WERI-Rb-1 (cell line): ENCODE results near the gene UBE2E2.
"Not testable (repeated sequence)": the region's sequence is repeated elsewhere in the genome, so short reads cannot be mapped to it uniquely, and the experiment has no call there.

Experiments used
- DNase-seq: peaks from one replicate; pipeline ENCODE4 v3.0.0-alpha.2; 2020
- H3K27ac ChIP-seq: fragments of 250-450 bp; sonication (Bioruptor Pico); 2 replicates; pipeline ENCODE4 v1.5.1; 2020; ENCODE audit warnings: mild to moderate bottlenecking, moderate library complexity
- H3K27me3 ChIP-seq: fragments of 250-450 bp; sonication (Bioruptor Pico); 2 replicates; pipeline ENCODE4 v1.5.1; 2021; ENCODE audit warnings: mild to moderate bottlenecking, low read depth, moderate library complexity; ENCODE audit not compliant: insufficient read depth, severe bottlenecking
- H3K36me3 ChIP-seq: fragments of 250-450 bp; sonication (Bioruptor Pico); 2 replicates; pipeline ENCODE4 v1.5.1; 2020; ENCODE audit warnings: mild to moderate bottlenecking, moderate library complexity
- H3K4me3 ChIP-seq: 2 replicates; pipeline ENCODE4 v1.5.1; 2011; ENCODE audit warnings: low read depth, mild to moderate bottlenecking, control low read depth, low read length
- H3K9me3 ChIP-seq: fragments of 250-450 bp; sonication (Bioruptor Pico); 2 replicates; pipeline ENCODE4 v1.5.1; 2021; ENCODE audit warnings: mild to moderate bottlenecking, moderate library complexity; ENCODE audit not compliant: severe bottlenecking
- TF ChIP-seq, protein P1 (sequence below): IDR thresholded peaks from 2 replicates; pipeline ENCODE4 v1.5.1; 2011; ENCODE audit warnings: low read depth, mild to moderate bottlenecking, control low read depth, inconsistent platforms, low read length

UBE2E2 gene

DNA sequence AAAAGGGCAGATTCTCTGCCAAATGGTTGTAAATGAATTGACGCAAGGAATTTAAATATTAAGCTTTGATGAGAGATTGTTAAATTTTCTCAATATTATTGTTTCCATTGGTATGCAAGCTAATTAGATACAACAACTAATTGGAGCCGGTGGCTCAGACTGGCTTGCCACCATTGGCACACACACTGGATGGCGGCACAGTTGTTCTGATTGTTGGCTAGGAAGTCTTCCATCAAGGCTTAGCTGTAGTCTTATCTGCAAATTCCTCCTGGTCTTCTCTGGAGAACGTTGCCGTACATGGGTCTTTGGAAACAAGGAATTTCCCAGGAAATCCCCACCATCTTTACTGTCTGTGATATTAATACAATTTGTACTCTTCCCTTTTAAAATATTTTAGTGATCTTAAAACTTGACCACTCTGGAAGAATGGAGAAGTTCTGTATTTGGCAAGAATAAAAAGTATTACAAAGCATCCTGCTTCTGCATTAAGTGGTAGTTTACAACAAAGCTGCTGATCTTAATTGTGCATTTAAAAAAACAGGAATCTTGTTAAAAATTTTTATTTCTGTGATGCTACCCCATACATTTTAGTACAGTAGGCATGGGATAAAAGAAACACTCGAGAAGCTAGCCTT, 126.5 kb downstream of the UBE2E2 start:
- Histone ChIP-seq H3K9me3 (no peaks in the 10 kb centered on the region), H3K27me3 (no peaks in the 10 kb centered on the region), H3K4me3 (no peak overlapping the region), H3K36me3 (no peaks in the 10 kb centered on the region), H3K27ac (no peak overlapping the region)
- TF ChIP-seq, protein P1, sequence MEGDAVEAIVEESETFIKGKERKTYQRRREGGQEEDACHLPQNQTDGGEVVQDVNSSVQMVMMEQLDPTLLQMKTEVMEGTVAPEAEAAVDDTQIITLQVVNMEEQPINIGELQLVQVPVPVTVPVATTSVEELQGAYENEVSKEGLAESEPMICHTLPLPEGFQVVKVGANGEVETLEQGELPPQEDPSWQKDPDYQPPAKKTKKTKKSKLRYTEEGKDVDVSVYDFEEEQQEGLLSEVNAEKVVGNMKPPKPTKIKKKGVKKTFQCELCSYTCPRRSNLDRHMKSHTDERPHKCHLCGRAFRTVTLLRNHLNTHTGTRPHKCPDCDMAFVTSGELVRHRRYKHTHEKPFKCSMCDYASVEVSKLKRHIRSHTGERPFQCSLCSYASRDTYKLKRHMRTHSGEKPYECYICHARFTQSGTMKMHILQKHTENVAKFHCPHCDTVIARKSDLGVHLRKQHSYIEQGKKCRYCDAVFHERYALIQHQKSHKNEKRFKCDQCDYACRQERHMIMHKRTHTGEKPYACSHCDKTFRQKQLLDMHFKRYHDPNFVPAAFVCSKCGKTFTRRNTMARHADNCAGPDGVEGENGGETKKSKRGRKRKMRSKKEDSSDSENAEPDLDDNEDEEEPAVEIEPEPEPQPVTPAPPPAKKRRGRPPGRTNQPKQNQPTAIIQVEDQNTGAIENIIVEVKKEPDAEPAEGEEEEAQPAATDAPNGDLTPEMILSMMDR: no peak
- DNase-seq: no peak

DNA sequence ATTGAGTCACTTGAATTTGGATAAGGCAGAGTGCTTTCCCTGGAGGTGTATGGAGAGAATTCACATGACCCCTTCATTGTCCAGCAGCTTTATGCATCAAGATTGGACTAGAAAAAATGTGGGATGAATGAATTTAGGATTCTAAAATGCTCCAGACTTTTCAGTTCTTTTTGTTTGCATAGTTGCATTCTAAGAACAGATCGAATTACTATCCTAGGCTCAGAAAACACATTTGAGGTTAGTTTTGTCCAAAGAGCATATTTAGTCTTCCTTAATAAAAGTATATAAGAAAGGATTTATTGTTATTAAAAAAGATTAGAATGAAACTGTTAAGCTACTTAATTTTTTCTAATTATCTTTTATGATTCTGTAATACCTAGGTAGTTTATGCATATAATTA, 127.4 kb downstream of the UBE2E2 start:
- Histone ChIP-seq H3K27me3 (no peaks in the 10 kb centered on the region), H3K27ac (no peak overlapping the region), H3K9me3 (no peaks in the 10 kb centered on the region), H3K4me3 (no peak overlapping the region), H3K36me3 (no peaks in the 10 kb centered on the region)
- no peak for DNase-seq
- TF ChIP-seq, protein P1: no peak

GRCh38 chr3:23331141-23331935, 128.2 kb downstream of the UBE2E2 start:
- H3K27ac ChIP-seq: no peak overlapping the region
- H3K27me3 ChIP-seq: no peaks in the 10 kb centered on the region
- H3K9me3 ChIP-seq: no peaks in the 10 kb centered on the region
- DNase-seq: no peak
- H3K36me3 ChIP-seq: no peaks in the 10 kb centered on the region
- H3K4me3 ChIP-seq: no peak overlapping the region
- TF ChIP-seq, protein P1: no peak

DNA sequence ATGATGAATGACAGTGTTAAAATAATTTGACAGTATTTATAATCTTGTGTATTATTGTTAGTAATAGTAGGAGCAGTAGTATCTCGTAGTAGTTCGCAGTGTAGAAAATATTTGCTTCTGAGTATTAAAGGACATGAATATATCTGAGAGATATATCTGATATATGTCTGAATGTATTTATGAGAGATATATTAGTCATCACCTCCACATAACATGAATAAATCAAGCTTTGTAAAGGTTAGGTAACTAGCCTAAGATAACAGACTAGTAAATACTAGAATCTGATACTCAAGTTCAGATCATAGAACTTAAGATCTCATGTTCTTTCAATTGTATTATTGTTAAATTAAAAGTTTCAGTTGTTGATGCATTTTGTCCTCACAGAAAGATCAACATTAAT, 130.5 kb downstream of the UBE2E2 start:
- Histone ChIP-seq H3K27me3 (no peaks in the 10 kb centered on the region), H3K9me3 (no peaks in the 10 kb centered on the region), H3K27ac (no peak overlapping the region), H3K4me3 (no peak overlapping the region), H3K36me3 (no peaks in the 10 kb centered on the region)
- TF ChIP-seq, protein P1: no peak
- no peak for DNase-seq

- DNase-seq, H3K4me3 ChIP-seq, H3K27me3 ChIP-seq, H3K36me3 ChIP-seq, H3K9me3 ChIP-seq, H3K27ac ChIP-seq: not testable (repeated sequence)
Observed at GRCh38 chr3:23336853-23337252, 133.7 kb downstream of the UBE2E2 start.

GRCh38 chr3:23341147-23341838, 138.2 kb downstream of the UBE2E2 start:
- no peak for DNase-seq
- no peak overlapping the region for H3K4me3 ChIP-seq
- H3K36me3 ChIP-seq: no peaks in the 10 kb centered on the region
- TF ChIP-seq, protein P1: no peak
- no peaks in the 10 kb centered on the region for H3K9me3 ChIP-seq
- no peak overlapping the region for H3K27ac ChIP-seq
- no peaks in the 10 kb centered on the region for H3K27me3 ChIP-seq
